ENCODE results near the gene GFY.

GRCh38 chr19:49435670-49436069, 10.5 kb downstream of the GFY start:
- TF ChIP-seq ZNF274 (IDR thresholded peaks at IDR 0.05; ENCODE audit: low read depth, low read length): no peak
- TF ChIP-seq YY1 (IDR thresholded peaks at IDR 0.05; ENCODE audit: insufficient read depth, insufficient read length): no peak

Measured in NT2/D1 (cell line).